SHP77 (cell line): ENCODE data around the gene FGG.

ENCODE experiments used
- DNase-seq, 2 experiments: peaks; one replicate each; lab custom pipeline; 2025; lab: John Stamatoyannopoulos, UW

Gene FGG

GRCh38 chr4:154585369-154586018, 27.0 kb downstream of the FGG start:
- no peak for DNase-seq

GRCh38 chr4:154584259-154584658, 28.2 kb downstream of the FGG start:
- DNase-seq: no peak

DNA sequence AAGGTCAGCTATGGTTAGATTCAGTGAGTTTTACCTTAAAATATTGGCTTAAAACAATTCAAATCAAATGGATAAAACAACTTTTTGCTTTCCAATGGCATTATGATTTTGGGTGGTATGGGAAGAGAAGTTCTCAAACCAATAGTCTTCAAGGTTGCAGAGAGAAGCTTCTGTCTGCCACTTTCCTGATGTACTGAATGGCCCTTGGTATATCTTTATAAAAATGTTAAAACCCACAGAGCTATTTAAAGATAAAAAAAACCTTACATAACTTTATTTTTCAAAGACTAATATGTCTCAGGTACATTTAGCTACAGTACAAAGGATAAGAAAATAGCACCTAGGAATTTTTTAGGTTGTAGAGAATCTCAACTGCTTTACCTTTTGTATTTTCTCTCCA, 28.8 kb downstream of the FGG start:
- DNase-seq: no peak

DNA sequence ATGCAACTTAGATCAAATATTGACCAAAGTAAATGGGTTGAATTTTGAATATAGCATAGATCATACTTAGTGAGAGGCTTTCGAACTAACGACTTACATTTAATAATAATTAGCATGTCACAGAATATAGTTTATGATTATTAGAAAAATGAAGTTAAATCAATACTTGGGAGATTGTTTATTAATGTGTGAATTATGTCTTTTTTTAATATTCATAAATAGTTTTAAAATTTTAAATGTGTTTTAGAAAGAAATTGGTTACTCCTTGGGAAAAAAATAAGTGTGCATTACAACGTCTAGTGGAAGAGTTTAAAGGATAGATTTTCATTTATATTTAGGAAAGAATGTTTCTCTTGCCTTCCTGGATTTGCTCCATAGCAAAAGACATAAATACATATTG, 29.2 kb downstream of the FGG start:
- no peak for DNase-seq

- DNase-seq: no peak
These were observed 29.7 kb downstream of the FGG start for GRCh38 chr4:154582723-154583122.

GRCh38 chr4:154579927-154580326, 32.5 kb downstream of the FGG start:
- no peak for DNase-seq

GRCh38 chr4:154578919-154579318, 33.5 kb downstream of the FGG start:
- DNase-seq: no peak

- no peak for DNase-seq
These were observed 35.1 kb downstream of the FGG start for GRCh38 chr4:154577324-154577723.

DNA sequence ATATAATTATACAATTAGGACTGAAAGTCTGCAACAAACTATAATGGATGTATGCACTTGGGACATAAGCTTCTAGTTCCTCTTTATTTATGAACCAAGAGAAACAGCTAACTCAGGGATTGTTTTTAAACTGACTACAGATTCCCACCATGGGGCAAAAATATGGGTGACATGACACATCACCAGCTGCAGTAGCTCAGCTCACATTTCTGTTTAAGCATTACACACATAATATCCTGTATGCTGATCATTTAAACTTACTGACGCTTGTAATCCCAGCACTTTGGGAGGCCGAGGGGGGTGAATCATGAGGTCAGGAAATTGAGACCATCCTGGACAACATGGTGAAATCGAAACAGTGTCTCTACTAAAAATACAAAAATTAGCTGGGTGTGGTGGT, 38.1 kb downstream of the FGG start:
- DNase-seq: no peak

GRCh38 chr4:154573190-154573870, 39.1 kb downstream of the FGG start:
- no peak for DNase-seq

DNA sequence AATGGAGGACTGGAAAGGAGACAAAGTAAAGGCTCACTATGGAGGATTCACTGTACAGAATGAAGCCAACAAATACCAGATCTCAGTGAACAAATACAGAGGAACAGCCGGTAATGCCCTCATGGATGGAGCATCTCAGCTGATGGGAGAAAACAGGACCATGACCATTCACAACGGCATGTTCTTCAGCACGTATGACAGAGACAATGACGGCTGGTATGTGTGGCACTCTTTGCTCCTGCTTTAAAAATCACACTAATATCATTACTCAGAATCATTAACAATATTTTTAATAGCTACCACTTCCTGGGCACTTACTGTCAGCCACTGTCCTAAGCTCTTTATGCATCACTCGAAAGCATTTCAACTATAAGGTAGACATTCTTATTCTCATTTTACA, 42.9 kb downstream of the FGG start:
- DNase-seq: no peak

DNA sequence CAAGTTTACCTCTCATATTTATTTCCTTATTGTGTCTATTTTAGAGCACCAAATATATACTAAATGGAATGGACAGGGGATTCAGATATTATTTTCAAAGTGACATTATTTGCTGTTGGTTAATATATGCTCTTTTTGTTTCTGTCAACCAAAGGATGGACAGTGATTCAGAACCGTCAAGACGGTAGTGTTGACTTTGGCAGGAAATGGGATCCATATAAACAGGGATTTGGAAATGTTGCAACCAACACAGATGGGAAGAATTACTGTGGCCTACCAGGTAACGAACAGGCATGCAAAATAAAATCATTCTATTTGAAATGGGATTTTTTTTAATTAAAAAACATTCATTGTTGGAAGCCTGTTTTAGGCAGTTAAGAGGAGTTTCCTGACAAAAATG, 43.4 kb downstream of the FGG start:
- no peak for DNase-seq

- DNase-seq: no peak
These were observed 45.7 kb downstream of the FGG start for GRCh38 chr4:154566639-154567204.

- DNase-seq: no peak
These were observed 46.8 kb downstream of the FGG start for GRCh38 chr4:154565704-154566103.

DNA sequence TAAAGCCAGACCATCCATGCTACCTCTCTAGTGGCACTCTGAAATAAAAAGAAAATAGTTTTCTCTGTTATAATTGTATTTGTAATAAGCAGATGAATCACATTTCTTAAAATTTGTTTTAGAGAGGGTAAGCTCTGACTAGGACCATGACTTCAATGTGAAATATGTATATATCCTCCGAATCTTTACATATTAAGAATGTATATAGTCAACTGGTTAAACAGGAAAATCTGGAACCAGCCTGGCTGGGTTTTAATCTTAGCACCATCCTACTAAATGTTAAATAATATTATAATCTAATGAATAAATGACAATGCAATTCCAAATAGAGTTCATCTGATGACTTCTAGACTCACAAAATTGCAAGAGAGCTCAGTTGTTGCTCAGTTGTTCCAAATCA, 48.1 kb downstream of the FGG start:
- no peak for DNase-seq

GRCh38 chr4:154562697-154563254, 49.7 kb downstream of the FGG start, which contains the start of gene FGB:
FGB (plus strand) TSS chr4:154563011; CDS start chr4:154563019, 8 bp downstream.
- DNase-seq: no peak

GRCh38 chr4:154560824-154561231, 51.6 kb downstream of the FGG start:
- no peak for DNase-seq

DNA sequence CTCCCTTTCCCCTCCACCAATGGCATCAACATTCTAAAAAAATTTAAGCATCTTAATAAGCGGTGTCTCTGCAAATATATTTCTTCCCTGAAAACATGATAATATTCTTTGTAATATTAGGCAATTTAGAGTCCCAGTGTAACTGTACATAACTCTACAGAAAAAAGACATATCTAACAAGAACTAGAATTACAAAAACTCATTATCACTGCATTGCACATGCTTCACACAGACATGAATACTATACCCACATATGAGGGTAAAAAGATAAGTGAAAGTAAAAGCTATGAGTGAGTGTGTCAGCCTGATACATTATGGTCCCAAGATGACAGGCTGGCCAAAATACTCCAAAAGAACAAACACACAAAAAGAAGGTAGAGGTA, 52.0 kb downstream of the FGG start:
- DNase-seq: no peak

DNA sequence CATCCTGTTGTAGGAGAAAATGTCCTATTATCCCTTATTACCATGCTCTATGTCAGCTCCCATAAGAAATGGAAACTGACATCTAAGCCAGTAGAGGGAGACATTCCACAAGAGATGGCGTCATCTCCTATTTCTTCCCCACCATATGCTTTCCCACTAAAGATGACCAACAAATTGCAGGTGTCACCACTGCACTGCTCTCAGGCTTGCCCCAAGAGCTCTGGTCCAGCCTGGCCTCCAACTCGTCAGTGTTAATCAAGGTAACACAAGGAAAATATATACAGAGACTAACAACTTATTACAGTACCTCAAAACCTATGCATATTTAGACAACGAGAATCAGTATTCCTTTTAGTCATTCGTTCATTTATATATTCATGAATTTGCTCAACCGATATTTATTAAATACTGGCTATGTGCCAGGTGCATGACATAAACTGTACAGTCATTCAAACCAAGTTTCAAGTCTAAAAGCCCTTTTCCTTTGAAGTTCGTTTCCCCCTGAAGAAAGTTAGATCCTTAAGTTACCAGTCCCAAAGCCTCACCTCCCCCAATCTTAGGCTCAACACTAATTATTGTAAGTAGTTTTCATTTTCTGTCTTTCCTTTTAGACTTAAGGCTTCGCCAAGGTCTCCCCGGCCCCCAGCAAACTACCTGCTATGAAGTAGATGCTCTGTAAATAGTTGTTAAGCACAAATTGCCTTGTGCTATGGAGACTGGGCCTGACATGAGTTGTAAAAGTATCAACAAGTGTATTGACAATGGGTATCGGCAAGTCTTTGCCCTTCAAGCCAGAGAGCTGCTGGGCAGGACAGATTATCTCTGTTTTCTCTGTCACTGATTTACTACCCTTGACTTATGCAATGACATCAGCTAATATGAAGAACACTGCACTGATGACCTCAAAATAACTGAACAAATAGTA, 52.7 kb downstream of the FGG start:
- DNase-seq: peak in 1 of 2 experiments; percentile 20

DNA sequence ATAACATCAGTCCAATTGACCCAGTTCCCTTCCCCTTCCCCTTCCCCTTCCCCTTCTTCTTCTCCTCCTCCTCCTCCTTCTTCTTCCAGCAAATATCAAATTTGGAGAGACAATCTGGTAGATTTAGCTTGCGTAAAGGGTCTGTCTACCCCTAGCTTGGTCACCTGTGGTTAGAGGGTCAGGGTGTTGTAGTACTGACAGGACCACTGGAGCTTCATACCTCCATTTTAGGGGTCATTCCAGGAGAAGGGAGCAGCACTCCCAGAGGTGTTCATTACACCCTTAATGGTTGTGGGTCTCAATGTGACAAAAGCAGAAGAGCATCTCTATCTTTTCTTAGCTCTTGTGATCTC, 53.3 kb downstream of the FGG start:
- no peak for DNase-seq
